NCI-H1436 treated with DMSO at 0.1 percent for 48 hours (cell line): ENCODE results near the gene EML6.

Experiments
- DNase-seq: peaks from one replicate; lab custom pipeline; 2025; lab: John Stamatoyannopoulos, UW

EML6 gene

DNA sequence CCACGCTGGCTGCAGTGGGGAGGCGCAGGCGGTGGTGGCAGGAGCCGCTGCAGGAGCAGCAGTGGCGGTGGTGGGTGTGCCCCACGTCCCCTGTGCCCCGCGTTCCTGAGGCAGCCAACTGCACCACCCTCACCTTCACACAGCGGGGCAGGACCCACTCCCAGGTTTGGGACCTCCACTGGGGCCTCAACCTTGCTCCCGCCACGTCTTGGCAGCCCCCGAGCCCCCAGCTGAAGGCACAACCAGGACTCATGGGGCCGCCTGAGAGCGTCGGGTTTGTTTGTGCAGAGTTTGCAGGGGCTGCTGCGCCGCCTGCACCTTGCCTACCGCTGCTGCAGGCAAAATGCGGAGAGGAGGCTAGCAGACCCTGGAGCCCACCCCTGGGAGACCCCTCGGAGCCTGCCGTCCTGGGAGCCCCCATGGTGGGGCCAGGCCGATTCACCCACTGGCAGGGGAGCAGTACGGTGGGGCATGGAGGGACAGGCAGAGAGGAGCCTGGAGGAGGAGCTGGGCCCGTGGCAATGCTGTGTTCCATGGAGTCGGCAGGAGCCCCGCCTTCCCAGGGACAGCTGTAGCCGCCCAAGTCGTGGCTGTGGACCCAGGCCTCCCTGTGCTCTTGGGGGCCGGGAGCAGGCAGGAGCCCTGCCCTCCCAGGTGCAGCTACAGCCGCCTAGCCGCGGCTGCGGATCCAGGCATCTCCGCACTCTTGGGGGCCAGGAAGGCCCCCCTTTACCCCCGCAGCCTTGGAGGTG, 14.7 kb upstream of the EML6 start:
- DNase-seq, result no peak

GRCh38 chr2:54709336-54709809, 14.1 kb upstream of the EML6 start:
- no peak for DNase-seq

GRCh38 chr2:54710216-54710615, 13.2 kb upstream of the EML6 start:
- DNase-seq, result no peak

GRCh38 chr2:54712516-54712915, 10.9 kb upstream of the EML6 start:
- DNase-seq, result no peak

GRCh38 chr2:54714996-54715395, 8.5 kb upstream of the EML6 start:
- no peak for DNase-seq

DNA sequence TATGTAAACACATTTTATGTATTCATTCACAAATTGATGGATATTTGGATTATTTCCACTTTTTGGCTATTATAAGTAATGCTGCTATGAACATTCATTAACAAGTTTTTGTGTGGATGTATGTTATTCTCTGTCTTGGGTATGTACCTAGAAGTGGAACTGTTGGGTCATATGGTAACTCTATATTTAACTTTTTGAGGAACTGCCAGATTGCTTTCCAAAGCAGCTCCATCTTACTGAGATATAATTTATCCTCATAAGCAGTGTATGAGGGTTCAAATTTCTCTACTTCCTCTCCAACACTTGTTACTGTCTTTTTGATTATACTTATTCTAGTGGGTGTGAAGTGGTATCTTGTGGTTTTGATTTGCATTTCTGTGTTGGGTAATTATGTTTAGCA, 7.1 kb upstream of the EML6 start:
- DNase-seq, result no peak

GRCh38 chr2:54720563-54720962, 2.9 kb upstream of the EML6 start:
- DNase-seq, result no peak

GRCh38 chr2:54722641-54723040, 821 bp upstream of the EML6 start:
- no peak for DNase-seq

DNA sequence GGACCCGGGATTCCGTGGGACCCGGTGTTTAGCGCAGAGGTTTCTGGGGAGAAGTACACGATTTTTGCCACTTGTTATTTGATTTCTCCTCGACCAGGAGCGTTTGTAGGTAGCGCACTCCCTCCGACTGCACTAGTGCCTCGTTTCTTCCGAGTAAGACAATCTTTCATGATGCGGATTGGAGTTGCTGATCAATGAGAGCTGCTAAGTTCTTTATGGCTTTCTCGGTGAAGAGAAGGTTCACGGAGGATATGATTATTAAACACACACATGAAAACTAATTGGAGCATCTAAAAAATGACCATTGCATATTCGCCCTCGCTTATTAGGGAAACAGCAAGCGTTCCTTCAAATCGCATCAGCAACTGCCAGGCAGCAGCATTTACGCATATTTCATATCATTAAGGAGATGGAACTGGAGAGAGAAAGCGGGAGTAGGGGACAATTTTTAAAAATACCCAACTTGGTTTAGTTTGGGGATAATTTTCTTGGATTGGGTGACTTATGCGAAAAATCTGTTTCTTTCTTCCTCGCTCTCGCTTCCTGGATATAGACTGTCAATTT, 616 bp downstream of the EML6 start:
- no peak for DNase-seq

- no peak for DNase-seq
These were observed 1.3 kb downstream of the EML6 start for GRCh38 chr2:54724560-54725342.

- DNase-seq, result no peak
These were observed 2.1 kb downstream of the EML6 start for GRCh38 chr2:54725343-54726099.

DNA sequence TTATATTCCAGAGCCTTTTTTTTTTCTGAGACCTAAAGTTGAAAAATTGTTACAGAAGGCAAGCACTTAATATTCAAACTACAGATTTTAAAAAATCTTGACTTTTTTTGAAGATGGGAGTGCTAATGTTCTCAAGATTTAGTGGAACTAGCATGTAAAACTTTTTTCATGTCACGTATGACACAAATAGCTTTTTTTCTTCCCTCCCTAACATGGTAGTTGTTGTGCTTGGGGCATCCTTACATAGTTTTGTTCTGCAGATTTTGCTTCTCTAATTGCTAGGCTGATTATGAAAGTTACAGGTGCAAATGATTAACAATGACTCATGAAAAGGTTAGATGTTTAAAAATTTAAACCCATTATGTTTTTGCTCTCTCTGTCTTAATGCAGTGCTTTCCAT, 3.0 kb downstream of the EML6 start:
- DNase-seq, result no peak

DNA sequence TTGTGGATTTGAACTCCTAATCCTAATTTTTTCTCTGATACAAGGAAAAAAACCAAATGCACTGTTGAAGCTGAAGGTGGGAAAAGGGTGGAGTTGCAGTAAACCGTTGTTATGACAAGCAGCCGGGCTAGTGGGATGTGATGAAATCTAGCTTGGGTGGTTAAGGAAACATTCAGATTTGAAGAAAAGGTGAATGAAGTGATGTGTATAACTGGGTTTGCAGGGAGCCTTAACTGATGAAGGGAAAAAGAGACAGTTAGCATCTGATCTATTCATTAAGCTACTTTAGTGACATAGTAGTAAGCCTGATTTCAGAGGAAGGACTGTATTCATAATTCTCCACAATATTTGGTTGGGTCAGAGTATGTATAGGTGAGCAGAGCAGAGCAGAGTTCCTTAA, 3.5 kb downstream of the EML6 start:
- DNase-seq, result no peak

- DNase-seq, result no peak
These were observed 5.2 kb downstream of the EML6 start for GRCh38 chr2:54728669-54729120.

GRCh38 chr2:54735636-54736035, 12.2 kb downstream of the EML6 start:
- DNase-seq, result no peak

DNA sequence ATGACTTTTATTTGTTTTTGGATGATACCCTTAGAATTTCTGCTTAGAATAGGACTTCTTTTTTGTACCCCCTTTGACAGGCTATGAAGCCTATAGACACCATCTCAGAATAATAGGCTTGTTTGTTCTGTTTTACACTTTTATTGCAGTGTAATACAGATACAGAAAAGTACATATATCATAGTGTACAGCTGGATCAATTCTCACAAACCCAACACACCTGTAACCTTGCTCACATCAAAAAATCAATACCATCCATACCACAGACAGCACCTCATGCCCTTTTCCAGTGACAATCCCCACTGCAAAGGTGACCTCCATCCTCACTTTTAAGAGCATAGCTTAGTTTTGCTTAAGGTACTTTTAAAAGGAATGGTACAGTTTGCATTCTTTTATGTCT, 14.8 kb downstream of the EML6 start:
- DNase-seq, result no peak

- DNase-seq, result no peak
These were observed 16.9 kb downstream of the EML6 start for GRCh38 chr2:54740333-54740732.

GRCh38 chr2:54741250-54741649, 17.8 kb downstream of the EML6 start:
- no peak for DNase-seq

- DNase-seq, result no peak
These were observed 26.6 kb downstream of the EML6 start for GRCh38 chr2:54750040-54750439.

- no peak for DNase-seq
These were observed 29.0 kb downstream of the EML6 start for GRCh38 chr2:54752439-54752838.

GRCh38 chr2:54755641-54756326, 32.3 kb downstream of the EML6 start:
- no peak for DNase-seq

DNA sequence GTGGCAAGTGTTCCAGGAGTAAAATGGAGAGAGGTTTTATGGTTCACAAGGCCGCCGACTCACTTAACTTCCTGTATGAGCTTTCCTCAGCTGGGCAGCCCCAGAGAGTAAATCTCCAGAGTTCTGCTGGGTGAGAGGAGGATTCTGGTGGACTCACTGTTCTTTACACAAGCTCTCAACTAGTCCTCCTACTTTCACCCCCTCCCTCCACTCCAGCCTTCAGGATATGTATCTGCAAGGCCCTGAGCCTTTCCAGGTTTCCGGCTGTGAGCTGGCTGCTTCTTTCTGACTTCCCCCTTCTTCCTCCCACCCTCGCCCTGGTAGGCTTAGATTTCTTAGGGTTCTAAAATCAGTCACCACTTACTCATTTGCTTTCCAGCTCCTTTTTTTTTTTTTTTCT, 34.0 kb downstream of the EML6 start:
- DNase-seq, result no peak
